CD4-positive, alpha-beta T cell (primary cell): Measurements from ENCODE around the gene CLDN10. TPM values are rescaled to one million over a fixed set of nuclear protein-coding genes. Genes with fewer than 3 reads are reported as not detected.
"Not testable (repeated sequence)": the region's sequence is repeated elsewhere in the genome, so short reads cannot be mapped to it uniquely, and the experiment has no call there.

ENCODE experiments used
- ATAC-seq: fragments of 200-7000 bp; cut with Tn5 transposase; one replicate; pipeline ENCODE4 v1.10.0; 2022; ENCODE audit warnings: mild to moderate bottlenecking; ENCODE audit not compliant: poor library complexity
- CTCF ChIA-PET: fragments of 350-600 bp; sonication (Branson Sonifier 250); formaldehyde crosslinking; loops from one replicate; lab custom pipeline; 2021; ENCODE audit warnings: antibody characterized with exemption, inconsistent platforms; lab: Charles Lee
- POLR2A ChIA-PET: fragments of 350-600 bp; sonication (Branson Sonifier 250); formaldehyde crosslinking; loops from one replicate; lab custom pipeline; 2021; ENCODE audit warnings: antibody characterized with exemption, inconsistent platforms; lab: Charles Lee
- DNase-seq, 14 experiments: peaks; one replicate each; pipeline ENCODE4 v3.0.0-alpha.2; 2013 to 2020; ENCODE audit warnings: mixed read lengths in 2 of 14
- H3K27ac ChIP-seq, 2 donors: one replicate each; pipeline versions ENCODE4 v1.5.1 to v1.7.0; 2013; ENCODE audit warnings: low read length in 2 of 2, low read depth in 1 of 2, mild to moderate bottlenecking in 1 of 2
- H3K27me3 ChIP-seq, 2 experiments: 1 replicate in 1 of 2; 2 replicates in 1 of 2; pipeline versions ENCODE4 v1.6.1 to v1.7.0; 2013; ENCODE audit warnings: low read length in 2 of 2, control low read depth in 1 of 2, mild to moderate bottlenecking in 1 of 2, moderate library complexity in 1 of 2; ENCODE audit not compliant: insufficient read depth in 2 of 2, control insufficient read depth in 1 of 2
- H3K36me3 ChIP-seq: one replicate; pipeline ENCODE4 v1.6.1; 2013; ENCODE audit warnings: low read length, control low read depth; ENCODE audit not compliant: insufficient read depth
- H3K4me1 ChIP-seq: one replicate; pipeline ENCODE4 v1.6.1; 2013; ENCODE audit warnings: low read length, control low read depth; ENCODE audit not compliant: insufficient read depth
- H3K4me3 ChIP-seq: one replicate; pipeline ENCODE4 v1.5.1; 2013; ENCODE audit warnings: mild to moderate bottlenecking, low read length, moderate library complexity
- H3K9me3 ChIP-seq, 2 experiments: 1 replicate in 1 of 2; 2 replicates in 1 of 2; pipeline versions ENCODE4 v1.6.1 to v1.7.0; 2013; ENCODE audit warnings: low read length in 2 of 2, mild to moderate bottlenecking in 2 of 2, control low read depth in 1 of 2, moderate library complexity in 1 of 2; ENCODE audit not compliant: control insufficient read depth in 1 of 2, insufficient read depth in 1 of 2
- H3K27ac Mint-ChIP-seq: one replicate; pipeline ENCODE4 v1.8.0; 2020; ENCODE audit warnings: mixed read lengths
- H3K27me3 Mint-ChIP-seq: one replicate; pipeline ENCODE4 v1.8.0; 2021; ENCODE audit warnings: mixed read lengths
- H3K36me3 Mint-ChIP-seq: one replicate; pipeline ENCODE4 v1.8.0; 2021; ENCODE audit warnings: low read depth, mixed read lengths
- H3K4me1 Mint-ChIP-seq: one replicate; pipeline ENCODE4 v1.8.0; 2021; ENCODE audit warnings: low read depth, mixed read lengths
- H3K4me3 Mint-ChIP-seq: one replicate; pipeline ENCODE4 v1.8.0; 2020; ENCODE audit warnings: mild to moderate bottlenecking, mixed read lengths
- H3K9me3 Mint-ChIP-seq: one replicate; pipeline ENCODE4 v1.8.0; 2020; ENCODE audit warnings: mixed read lengths
- CTCF ChIP-seq: fragments of 200-600 bp; IDR thresholded peaks from one replicate; pipeline ENCODE4 v1.8.0; 2022; ENCODE audit warnings: antibody characterized with exemption, mild to moderate bottlenecking
- intact Hi-C, 2 experiments: fragments of 100-400 bp; cut with DNase I in 1 of 2; cut with micrococcal nuclease in 1 of 2; formaldehyde crosslinking; loops; one replicate each; pipeline versions ENCODE4 v1.15.1 to v1.9.0; 2023 to 2025; cut with DNase I, micrococcal nuclease
- total RNA-seq, 174 experiments: library from RNA in 2 of 174; stranded (reverse) in 2 of 174; gene quantifications; one replicate each; pipeline ENCODE4 v1.2.3 and lab custom pipeline; 2021 to 2026

The CLDN10 gene
- total RNA-seq, 2 experiments from 2014 or later = not detected

- intact Hi-C loops = no loop called here
- DNase-seq (no peak), ATAC-seq (no peak)
- Histone ChIP-seq H3K27ac (no peak overlapping the region), H3K27me3 (peaks cover 0 to 4% of the 10 kb centered on the region in 2 experiments), H3K9me3 (no peaks in the 10 kb centered on the region), H3K4me3 (no peak overlapping the region), H3K36me3 (no peaks in the 10 kb centered on the region), H3K4me1 (no peaks in the 10 kb centered on the region)
- Mint-ChIP-seq H3K27ac (no peak overlapping the region), H3K36me3 (no peaks in the 10 kb centered on the region), H3K27me3 (peaks cover 19% of the 10 kb centered on the region), H3K4me3 (no peak overlapping the region), H3K9me3 (no peaks in the 10 kb centered on the region), H3K4me1 (no peaks in the 10 kb centered on the region)
- no peak for TF ChIP-seq CTCF
- ChIA-PET CTCF (no interaction called here), POLR2A (no interaction called here)
These were observed 11.6 kb downstream of the CLDN10 start for GRCh38 chr13:95564091-95564490.

- Histone ChIP-seq H3K36me3 (no peaks in the 10 kb centered on the region), H3K27me3 (peaks cover 0 to 4% of the 10 kb centered on the region in 2 experiments), H3K4me1 (no peaks in the 10 kb centered on the region), H3K4me3 (no peak overlapping the region), H3K27ac (no peak overlapping the region), H3K9me3 (no peaks in the 10 kb centered on the region)
- H3K4me1 Mint-ChIP-seq = no peaks in the 10 kb centered on the region
- H3K36me3 Mint-ChIP-seq = no peaks in the 10 kb centered on the region
- ChIA-PET POLR2A (no interaction called here), CTCF (no interaction called here)
- peaks cover 20% of the 10 kb centered on the region for H3K27me3 Mint-ChIP-seq
- DNase-seq (peak in 2 of 14 experiments; percentile 14 to 27), ATAC-seq (no peak)
- no peak for TF ChIP-seq CTCF
- intact Hi-C loops = no loop called here
- H3K9me3 Mint-ChIP-seq = no peaks in the 10 kb centered on the region
- H3K27ac Mint-ChIP-seq = no peak overlapping the region
- no peak overlapping the region for H3K4me3 Mint-ChIP-seq
These were observed 12.3 kb downstream of the CLDN10 start for GRCh38 chr13:95564733-95565291.

GRCh38 chr13:95565758-95566157 lies 13.2 kb downstream of the CLDN10 start:
- H3K36me3 ChIP-seq, H3K27me3 ChIP-seq, H3K27ac ChIP-seq, H3K4me3 Mint-ChIP-seq, H3K9me3 ChIP-seq, H3K4me1 Mint-ChIP-seq, POLR2A ChIA-PET, CTCF ChIA-PET, H3K4me3 ChIP-seq, H3K4me1 ChIP-seq, intact Hi-C loops, H3K36me3 Mint-ChIP-seq, ATAC-seq, H3K27ac Mint-ChIP-seq, H3K9me3 Mint-ChIP-seq, DNase-seq: not testable (repeated sequence)
- peaks cover 20% of the 10 kb centered on the region for H3K27me3 Mint-ChIP-seq

- ChIA-PET CTCF (no interaction called here), POLR2A (no interaction called here)
- H3K9me3 Mint-ChIP-seq = no peaks in the 10 kb centered on the region
- ATAC-seq (no peak), DNase-seq (no peak)
- H3K4me3 Mint-ChIP-seq = no peak overlapping the region
- no peak overlapping the region for H3K27ac Mint-ChIP-seq
- no peaks in the 10 kb centered on the region for H3K36me3 Mint-ChIP-seq
- TF ChIP-seq CTCF = no peak
- no peak overlapping the region for H3K27ac ChIP-seq
- intact Hi-C loops = no loop called here
- H3K4me1 Mint-ChIP-seq = no peaks in the 10 kb centered on the region
- H3K27me3 ChIP-seq = peaks cover 2 to 4% of the 10 kb centered on the region in 2 experiments
- no peak overlapping the region for H3K4me3 ChIP-seq
- no peaks in the 10 kb centered on the region for H3K36me3 ChIP-seq
- no peaks in the 10 kb centered on the region for H3K9me3 ChIP-seq
- peaks cover 27% of the 10 kb centered on the region for H3K27me3 Mint-ChIP-seq
- H3K4me1 ChIP-seq = no peaks in the 10 kb centered on the region
These were observed 15.6 kb downstream of the CLDN10 start for GRCh38 chr13:95568131-95568530.
